ENCODE data around the gene IRX6. TPM values are rescaled to one million over a fixed set of nuclear protein-coding genes. Genes with fewer than 3 reads are reported as not detected.

Gene IRX6
- total and polyA plus RNA-seq, 7 experiments from 2014 or later, result not detected

- Histone ChIP-seq H3K4me3 (ENCODE audit: low read length) (no peak overlapping the region), H3K36me3 (ENCODE audit: control insufficient read depth in 2 of 3, insufficient read depth in 3 of 3, low read length in 3 of 3) (no peaks in the 10 kb centered on the region), H3K27ac (ENCODE audit: low read depth, low read length) (no peak overlapping the region), H3K4me1 (ENCODE audit: control insufficient read depth in 2 of 2, insufficient read depth in 2 of 2, low read length in 2 of 2) (no peaks in the 10 kb centered on the region), H3K27me3 (ENCODE audit: control insufficient read depth in 2 of 2, insufficient read depth in 2 of 2, low read length in 2 of 2) (no peaks in the 10 kb centered on the region), H3K9me3 (ENCODE audit: control insufficient read depth in 2 of 3, low read length in 3 of 3) (no peaks in the 10 kb centered on the region)
- Mint-ChIP-seq H3K36me3 (no peaks in the 10 kb centered on the region), H3K27ac (no peak overlapping the region), H3K4me3 (no peak overlapping the region), H3K4me1 (no peaks in the 10 kb centered on the region), H3K9me3 (peaks cover 0 to 13% (median 2%) of the 10 kb centered on the region in 11 donors), H3K27me3 (peaks cover 0 to 25% (median 13%) of the 10 kb centered on the region in 5 donors)
- no peak for ATAC-seq
- ChIA-PET CTCF (no interaction called here), POLR2A (no interaction called here)
- no peak for DNase-seq
- intact Hi-C loops (cut with micrococcal nuclease), result no loop called here
Observed at GRCh38 chr16:55308973-55309372, 15.0 kb upstream of the IRX6 start.

DNA sequence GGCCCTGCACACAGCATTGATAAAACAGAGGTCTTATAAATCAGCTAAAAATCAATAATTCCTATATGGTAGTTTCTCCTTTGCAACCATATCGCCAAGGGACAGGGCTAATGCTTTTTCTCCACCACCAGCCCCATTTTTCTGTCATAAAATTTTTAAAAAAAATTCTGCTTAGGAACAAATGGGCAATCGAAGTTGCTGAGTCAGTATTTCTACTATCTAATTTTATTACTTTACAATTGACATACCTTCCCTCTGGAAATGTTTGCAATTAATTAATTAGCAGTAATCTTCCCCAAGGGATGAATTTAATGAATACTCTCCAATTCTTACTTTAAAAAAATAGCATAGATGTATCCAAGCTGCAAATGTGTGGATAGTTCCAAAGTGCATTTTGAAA lies 1.7 kb upstream of the IRX6 start:
- ATAC-seq, result no peak
- Histone ChIP-seq H3K36me3 (ENCODE audit: control insufficient read depth in 2 of 3, insufficient read depth in 3 of 3, low read length in 3 of 3) (no peaks in the 10 kb centered on the region), H3K27ac (ENCODE audit: low read depth, low read length) (no peak overlapping the region), H3K4me3 (ENCODE audit: low read length) (no peak overlapping the region), H3K27me3 (ENCODE audit: control insufficient read depth in 2 of 2, insufficient read depth in 2 of 2, low read length in 2 of 2) (no peaks in the 10 kb centered on the region), H3K4me1 (ENCODE audit: control insufficient read depth in 2 of 2, insufficient read depth in 2 of 2, low read length in 2 of 2) (no peaks in the 10 kb centered on the region), H3K9me3 (ENCODE audit: control insufficient read depth in 2 of 3, low read length in 3 of 3) (no peaks in the 10 kb centered on the region)
- Mint-ChIP-seq H3K27ac (no peak overlapping the region), H3K27me3 (peaks cover 36 to 46% (median 41%) of the 10 kb centered on the region in 5 donors), H3K4me1 (no peaks in the 10 kb centered on the region), H3K4me3 (no peak overlapping the region), H3K36me3 (peaks cover 0 to 3% (median 0%) of the 10 kb centered on the region in 5 donors), H3K9me3 (peaks cover 0 to 7% (median 0%) of the 10 kb centered on the region in 11 donors)
- CTCF ChIA-PET, result no interaction called here
- DNase-seq, result no peak
- intact Hi-C loops (cut with micrococcal nuclease), result no loop called here
- POLR2A ChIA-PET, result no interaction called here

GRCh38 chr16:55324285-55325079 lies 479 bp downstream of the IRX6 start:
- H3K4me3 Mint-ChIP-seq, result no peak overlapping the region
- peaks cover 0 to 7% (median 0%) of the 10 kb centered on the region in 11 donors for H3K9me3 Mint-ChIP-seq
- H3K4me1 Mint-ChIP-seq, result no peaks in the 10 kb centered on the region
- ATAC-seq (no peak), DNase-seq (no peak)
- H3K27me3 Mint-ChIP-seq, result peaks cover 43 to 64% (median 58%) of the 10 kb centered on the region in 5 donors
- Histone ChIP-seq H3K36me3 (ENCODE audit: control insufficient read depth in 2 of 3, insufficient read depth in 3 of 3, low read length in 3 of 3) (no peaks in the 10 kb centered on the region), H3K4me1 (ENCODE audit: control insufficient read depth in 2 of 2, insufficient read depth in 2 of 2, low read length in 2 of 2) (no peaks in the 10 kb centered on the region), H3K27ac (ENCODE audit: low read depth, low read length) (no peak overlapping the region), H3K9me3 (ENCODE audit: control insufficient read depth in 2 of 3, low read length in 3 of 3) (no peaks in the 10 kb centered on the region), H3K4me3 (ENCODE audit: low read length) (no peak overlapping the region), H3K27me3 (ENCODE audit: control insufficient read depth in 2 of 2, insufficient read depth in 2 of 2, low read length in 2 of 2) (no peaks in the 10 kb centered on the region)
- CTCF ChIA-PET, result no interaction called here
- H3K27ac Mint-ChIP-seq, result no peak overlapping the region
- H3K36me3 Mint-ChIP-seq, result peaks cover 0 to 3% (median 0%) of the 10 kb centered on the region in 5 donors
- POLR2A ChIA-PET, result no interaction called here
- intact Hi-C loops (cut with micrococcal nuclease), result loop anchor here in 1 of 2 donors (5.0 kb wide), 1 partner anchor 392 kb away; the partner anchor contains the start of gene IRX5

DNA sequence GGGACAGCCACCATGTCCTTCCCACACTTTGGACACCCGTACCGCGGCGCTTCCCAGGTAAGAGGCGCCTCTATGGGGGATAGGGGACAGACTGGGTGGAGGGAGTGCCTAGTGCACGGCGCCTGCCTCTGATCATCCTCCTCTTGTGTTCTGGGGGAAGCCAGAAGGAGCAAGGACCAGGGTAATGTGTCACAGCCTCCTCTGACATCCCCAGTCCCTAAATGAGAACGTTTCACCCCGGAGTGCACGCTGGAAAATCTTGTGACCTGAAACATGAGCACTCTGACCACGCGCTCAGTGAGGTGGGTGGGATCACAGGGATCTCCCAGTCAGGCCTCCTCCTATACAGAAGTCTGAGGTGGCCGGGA lies 1.1 kb downstream of the IRX6 start:
- no peak for ATAC-seq
- DNase-seq, result no peak
- Mint-ChIP-seq H3K9me3 (peaks cover 0 to 7% (median 0%) of the 10 kb centered on the region in 11 donors), H3K27ac (no peak overlapping the region), H3K4me3 (no peak overlapping the region), H3K27me3 (peaks cover 47 to 68% (median 63%) of the 10 kb centered on the region in 5 donors), H3K36me3 (peaks cover 0 to 3% (median 0%) of the 10 kb centered on the region in 5 donors), H3K4me1 (no peaks in the 10 kb centered on the region)
- intact Hi-C loops (cut with micrococcal nuclease), result loop anchor here in 1 of 2 donors (5.0 kb wide), 1 partner anchor 393 kb away; the partner anchor contains the start of gene IRX5
- no peaks in the 10 kb centered on the region for H3K4me1 ChIP-seq (ENCODE audit: control insufficient read depth in 2 of 2, insufficient read depth in 2 of 2, low read length in 2 of 2)
- ChIA-PET POLR2A (no interaction called here), CTCF (no interaction called here)
- no peak overlapping the region for H3K27ac ChIP-seq (ENCODE audit: low read depth, low read length)
- no peaks in the 10 kb centered on the region for H3K36me3 ChIP-seq (ENCODE audit: control insufficient read depth in 2 of 3, insufficient read depth in 3 of 3, low read length in 3 of 3)
- H3K27me3 ChIP-seq (ENCODE audit: control insufficient read depth in 2 of 2, insufficient read depth in 2 of 2, low read length in 2 of 2), result no peaks in the 10 kb centered on the region
- no peak overlapping the region for H3K4me3 ChIP-seq (ENCODE audit: low read length)
- no peaks in the 10 kb centered on the region for H3K9me3 ChIP-seq (ENCODE audit: control insufficient read depth in 2 of 3, low read length in 3 of 3)

DNA sequence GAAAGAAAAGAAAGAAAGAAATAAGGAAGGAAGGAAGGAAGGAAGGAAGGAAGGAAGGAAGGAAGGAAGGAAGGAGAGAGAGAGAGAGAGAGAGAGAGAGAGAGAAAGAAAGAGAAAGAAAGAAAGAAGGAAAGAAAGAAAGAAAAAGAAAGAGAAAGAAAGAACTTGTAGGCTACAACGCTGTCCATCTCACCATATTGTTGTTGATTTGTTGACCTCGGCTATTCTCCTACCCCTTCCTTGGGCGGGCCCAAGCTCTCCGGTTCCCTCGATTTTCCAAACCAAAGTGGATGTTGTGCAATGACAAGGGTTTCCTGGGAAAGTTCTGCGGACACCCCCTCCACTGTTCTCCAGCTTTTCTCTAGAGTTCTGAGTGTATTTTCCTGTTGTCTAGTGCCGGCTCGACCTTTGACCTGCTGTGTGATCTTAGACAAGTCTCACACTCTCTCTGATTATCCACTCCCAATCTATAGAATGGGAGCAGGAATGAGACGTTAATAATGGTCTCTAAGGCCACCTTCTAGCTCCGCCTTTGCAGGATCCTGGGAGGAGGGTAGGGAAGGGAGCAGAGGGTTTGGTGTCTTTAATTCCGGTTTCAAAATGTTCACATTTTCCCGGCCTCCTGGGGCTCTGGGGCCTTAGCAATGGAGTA lies 1.6 kb downstream of the IRX6 start:
- ATAC-seq (no peak), DNase-seq (no peak)
- no peaks in the 10 kb centered on the region for H3K27me3 ChIP-seq (ENCODE audit: control insufficient read depth in 2 of 2, insufficient read depth in 2 of 2, low read length in 2 of 2)
- Mint-ChIP-seq H3K9me3 (peaks cover 0 to 7% (median 0%) of the 10 kb centered on the region in 11 donors), H3K4me1 (peaks cover 0 to 5% (median 2%) of the 10 kb centered on the region in 7 donors), H3K27ac (no peak overlapping the region), H3K4me3 (no peak overlapping the region), H3K36me3 (peaks cover 0 to 3% (median 0%) of the 10 kb centered on the region in 5 donors), H3K27me3 (peaks cover 49 to 70% (median 65%) of the 10 kb centered on the region in 5 donors)
- ChIA-PET POLR2A (no interaction called here), CTCF (no interaction called here)
- no peaks in the 10 kb centered on the region for H3K9me3 ChIP-seq (ENCODE audit: control insufficient read depth in 2 of 3, low read length in 3 of 3)
- H3K27ac ChIP-seq (ENCODE audit: low read depth, low read length), result no peak overlapping the region
- H3K4me3 ChIP-seq (ENCODE audit: low read length), result no peak overlapping the region
- H3K4me1 ChIP-seq (ENCODE audit: control insufficient read depth in 2 of 2, insufficient read depth in 2 of 2, low read length in 2 of 2), result no peaks in the 10 kb centered on the region
- no peaks in the 10 kb centered on the region for H3K36me3 ChIP-seq (ENCODE audit: control insufficient read depth in 2 of 3, insufficient read depth in 3 of 3, low read length in 3 of 3)
- intact Hi-C loops (cut with micrococcal nuclease), result loop anchor here in 1 of 2 donors (5.0 kb wide), 1 partner anchor 393 kb away; the partner anchor contains the start of gene IRX5

- Mint-ChIP-seq H3K4me3 (no peak overlapping the region), H3K9me3 (peaks cover 0 to 7% (median 0%) of the 10 kb centered on the region in 11 donors), H3K27me3 (peaks cover 52 to 77% (median 67%) of the 10 kb centered on the region in 5 donors), H3K36me3 (peaks cover 0 to 3% (median 0%) of the 10 kb centered on the region in 5 donors), H3K27ac (no peak overlapping the region), H3K4me1 (peaks cover 0 to 11% (median 6%) of the 10 kb centered on the region in 7 donors)
- intact Hi-C loops (cut with micrococcal nuclease), result loop anchor here in 1 of 2 donors (5.0 kb wide), 1 partner anchor 394 kb away; the partner anchor contains the start of gene IRX5
- DNase-seq (no peak), ATAC-seq (no peak)
- Histone ChIP-seq H3K27ac (ENCODE audit: low read depth, low read length) (no peak overlapping the region), H3K27me3 (ENCODE audit: control insufficient read depth in 2 of 2, insufficient read depth in 2 of 2, low read length in 2 of 2) (no peaks in the 10 kb centered on the region), H3K4me1 (ENCODE audit: control insufficient read depth in 2 of 2, insufficient read depth in 2 of 2, low read length in 2 of 2) (no peaks in the 10 kb centered on the region), H3K36me3 (ENCODE audit: control insufficient read depth in 2 of 3, insufficient read depth in 3 of 3, low read length in 3 of 3) (no peaks in the 10 kb centered on the region), H3K4me3 (ENCODE audit: low read length) (no peak overlapping the region), H3K9me3 (ENCODE audit: control insufficient read depth in 2 of 3, low read length in 3 of 3) (no peaks in the 10 kb centered on the region)
- ChIA-PET CTCF (no interaction called here), POLR2A (no interaction called here)
Observed at GRCh38 chr16:55326261-55327092, 2.5 kb downstream of the IRX6 start.
